ENCODE results near the gene ANKRD29.

Gene ANKRD29

DNA sequence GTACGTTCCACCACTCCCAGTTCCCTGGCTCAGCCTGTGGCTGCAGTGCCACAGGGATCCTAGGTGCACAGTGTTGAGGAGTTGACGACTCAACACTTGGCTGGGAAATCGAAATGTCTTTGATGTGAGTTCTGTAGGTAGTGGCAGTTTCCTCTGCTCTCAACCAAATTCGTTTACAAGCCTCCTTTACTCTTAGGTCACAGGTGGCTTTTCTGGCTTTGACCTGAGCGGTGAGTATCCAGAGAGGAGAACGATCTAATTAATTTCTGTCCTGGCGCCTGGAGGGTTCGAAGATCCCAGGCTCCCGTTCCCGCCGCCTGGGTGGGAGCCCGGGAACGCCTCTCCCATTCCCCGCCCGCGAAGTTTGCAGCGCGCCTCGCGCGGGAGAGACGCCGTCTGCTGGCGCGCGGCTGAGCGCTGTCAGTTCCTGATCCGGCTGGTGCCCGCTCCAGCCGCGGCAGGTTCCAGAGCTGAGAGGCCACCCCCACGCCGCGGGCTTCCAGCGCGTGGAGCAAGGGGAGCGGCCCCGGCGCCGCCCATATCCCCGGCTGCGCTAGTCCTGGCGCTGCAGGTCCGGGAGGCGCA is 26.4 kb upstream of the ANKRD29 start, which contains the start of gene LAMA3:
LAMA3 (plus strand) TSS at position 423 of the 585 bp plus-strand sequence. CDS start 231 bp downstream, outside the sequence.
- Histone ChIP-seq H3K27ac (peak within 1 kb of the TSS in 18 of 21 experiments; percentile 27 to 85 (median 70)), H3K4me3 (peak within 1 kb of the TSS; percentile 38 to 63 (median 54))

DNA sequence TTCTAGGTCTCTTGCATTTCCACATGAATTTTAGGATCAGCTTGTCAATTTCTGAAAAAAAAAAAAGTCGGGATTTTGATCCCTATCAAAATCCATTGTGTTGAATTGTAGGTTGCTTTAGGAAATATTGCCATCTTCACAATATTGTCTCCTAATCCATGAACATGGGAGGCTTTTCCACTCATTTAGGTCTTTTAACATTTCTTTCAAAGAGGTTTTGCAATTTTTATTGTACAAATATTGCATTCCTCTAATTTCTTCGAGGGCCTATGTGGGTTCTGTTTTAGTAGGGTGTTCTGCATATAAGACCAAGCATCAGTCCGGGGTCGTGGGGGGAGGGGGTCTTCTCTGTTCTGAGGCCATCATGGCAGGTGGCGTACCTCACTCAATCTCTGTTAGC is 25.8 kb upstream of the ANKRD29 start:
- H3K27ac ChIP-seq = peak overlapping the region in 4 of 21 experiments; percentile 27 to 85 (median 71)

DNA sequence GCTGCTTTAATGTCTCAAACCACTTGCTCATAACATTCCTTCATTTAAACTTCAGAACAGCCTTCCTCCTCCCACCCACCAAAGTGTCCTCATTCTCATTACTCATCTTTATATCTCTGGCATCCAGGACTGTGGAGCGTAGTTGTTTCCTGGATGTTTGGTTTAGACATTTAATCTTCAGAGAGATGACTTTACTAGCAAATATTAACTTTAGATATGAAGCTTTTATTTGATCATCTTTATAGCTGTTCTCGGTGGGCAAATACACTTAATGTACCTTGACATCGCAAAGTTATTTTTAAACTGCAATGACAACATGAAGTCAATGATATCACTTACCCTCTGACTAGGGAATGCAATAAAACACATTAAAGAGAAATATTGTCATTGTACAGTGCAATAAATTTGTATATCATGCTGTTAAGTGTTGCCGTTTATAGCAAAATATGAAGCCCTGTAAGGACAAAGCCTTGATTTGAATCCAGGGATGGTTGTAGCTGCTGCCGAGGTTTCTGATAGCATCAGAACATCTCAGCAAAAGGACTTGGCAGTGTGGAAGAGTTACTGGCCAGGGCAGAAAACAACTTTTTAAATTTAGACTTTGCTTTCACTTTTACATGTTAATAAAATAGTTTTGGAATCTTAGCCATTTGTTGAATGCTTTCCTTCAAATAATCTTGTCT is 21.9 kb upstream of the ANKRD29 start:
- H3K4me3 ChIP-seq = no peak overlapping the region
- no peak overlapping the region for H3K27ac ChIP-seq

More for the DNA sequence above, 25.8 kb upstream of the ANKRD29 start:
- peak overlapping the region in 1 of 7 experiments; percentile 63 for H3K4me3 ChIP-seq

DNA sequence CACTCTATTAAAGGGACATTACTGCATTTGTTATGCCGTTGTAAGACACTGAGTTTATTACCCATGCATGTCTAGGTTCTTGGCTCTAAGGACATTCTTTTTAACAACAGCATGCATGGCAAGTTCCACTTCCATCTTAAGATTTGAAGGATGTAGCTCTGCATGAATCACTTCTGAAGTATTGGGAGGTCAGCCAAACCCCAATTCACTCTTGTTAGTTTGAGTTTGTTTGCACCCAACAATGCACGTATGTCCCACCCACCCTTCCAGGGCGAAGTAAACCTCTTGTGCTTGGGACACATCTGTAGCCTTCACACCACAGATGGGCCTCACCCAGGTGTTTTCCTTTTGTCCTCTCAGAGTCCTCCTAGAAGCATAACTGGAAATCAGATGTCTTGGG is 21.0 kb upstream of the ANKRD29 start:
- no peak overlapping the region for H3K27ac ChIP-seq
- no peak overlapping the region for H3K4me3 ChIP-seq

DNA sequence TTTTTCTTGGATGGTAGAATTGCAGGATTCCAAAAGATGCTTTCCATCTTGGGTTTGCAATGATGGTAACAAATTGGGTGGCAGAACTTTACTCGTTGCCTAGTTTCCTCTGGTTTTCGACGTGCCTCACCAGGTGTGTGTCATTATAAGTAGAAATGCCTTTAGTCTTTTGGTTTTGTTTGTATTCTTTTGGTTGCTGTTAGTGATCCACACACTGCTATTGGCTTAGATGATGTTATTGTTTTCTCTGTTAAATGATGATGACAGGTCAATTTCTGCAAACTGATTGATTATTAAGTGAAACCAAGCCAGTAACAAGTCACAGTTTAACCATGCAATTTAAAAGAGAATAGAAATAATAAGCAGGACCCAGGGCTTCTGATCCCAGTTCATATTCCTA is 20.4 kb upstream of the ANKRD29 start:
- no peak overlapping the region for H3K4me3 ChIP-seq
- no peak overlapping the region for H3K27ac ChIP-seq

DNA sequence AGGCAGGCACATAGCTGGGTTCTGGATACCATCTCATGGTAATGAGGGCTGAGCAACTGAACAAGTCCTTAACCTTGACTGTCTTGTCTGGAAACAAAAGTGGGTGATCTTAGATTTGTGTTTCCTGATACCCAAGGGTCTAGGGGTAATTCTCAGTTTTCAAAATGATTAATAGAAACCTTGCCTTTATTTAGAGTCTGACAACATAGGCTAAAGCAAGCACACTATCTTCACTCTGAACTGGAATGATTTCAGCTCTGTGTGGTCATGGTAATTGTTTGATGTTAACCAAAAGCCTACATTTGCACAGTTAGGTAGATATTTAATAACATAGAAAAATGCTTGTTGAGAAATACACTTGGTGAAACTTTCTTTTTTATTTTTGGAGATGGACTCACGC is 19.8 kb upstream of the ANKRD29 start:
- H3K27ac ChIP-seq = no peak overlapping the region
- H3K4me3 ChIP-seq = no peak overlapping the region

DNA sequence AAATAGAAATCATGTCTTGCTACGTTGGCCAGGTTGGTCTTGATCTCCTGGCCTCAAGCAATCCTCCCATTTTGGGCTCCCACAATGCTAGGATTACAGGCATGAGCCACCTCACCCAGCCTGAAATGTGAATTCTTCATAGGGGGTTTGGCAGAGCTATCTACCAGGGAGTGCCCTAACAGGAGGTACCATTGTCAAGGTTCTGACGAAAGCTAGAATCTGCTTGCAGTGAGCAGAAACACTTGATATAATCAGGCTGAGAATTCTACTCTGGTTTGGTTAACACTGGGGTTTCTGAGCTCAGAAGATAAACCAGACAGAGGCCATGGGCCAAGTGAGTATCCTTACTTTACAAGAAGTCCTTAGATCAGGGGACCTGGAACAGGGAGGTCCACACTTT is 19.3 kb upstream of the ANKRD29 start:
- no peak overlapping the region for H3K27ac ChIP-seq
- H3K4me3 ChIP-seq = no peak overlapping the region

DNA sequence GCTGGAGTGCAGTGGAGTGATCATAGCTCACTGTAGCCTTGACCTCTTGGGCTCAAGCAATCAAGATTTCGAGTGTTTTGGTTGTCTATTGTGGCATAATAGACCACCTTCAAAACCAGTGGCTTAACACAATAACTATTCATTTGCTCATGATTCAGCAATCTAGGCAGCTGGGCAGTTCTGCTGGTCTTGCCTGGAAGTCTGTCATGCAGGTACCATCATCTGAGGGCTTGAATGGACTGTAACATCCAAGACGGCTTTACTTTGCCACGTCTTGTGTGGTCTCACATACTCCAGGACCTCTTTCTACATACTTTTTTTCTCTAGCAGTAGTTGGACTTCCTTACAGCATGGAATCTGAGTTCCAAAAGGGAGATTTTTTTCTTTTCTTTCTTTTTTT is 13.2 kb upstream of the ANKRD29 start:
- Histone ChIP-seq H3K27ac (peak overlapping the region in 1 of 21 experiments; percentile 49), H3K4me3 (no peak overlapping the region)

DNA sequence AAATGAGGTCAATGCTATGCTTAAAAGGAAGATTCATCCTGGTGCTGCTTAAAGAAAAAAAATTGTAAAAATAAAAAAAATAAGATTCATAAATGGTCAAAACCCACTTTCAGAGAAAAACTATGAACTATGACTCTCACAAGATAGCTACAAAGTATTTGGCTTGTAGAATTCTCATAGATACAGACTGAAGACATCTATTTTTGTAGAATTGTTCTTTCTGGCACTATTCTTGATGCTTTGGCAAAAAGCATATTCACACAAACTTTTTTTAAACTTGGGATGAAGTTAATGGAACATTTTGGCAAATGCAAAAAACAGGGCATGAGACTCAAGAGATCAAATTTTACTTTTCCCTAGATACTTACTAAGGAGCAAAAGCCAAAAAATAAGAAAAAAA is 12.5 kb upstream of the ANKRD29 start:
- Histone ChIP-seq H3K27ac (no peak overlapping the region), H3K4me3 (no peak overlapping the region)

DNA sequence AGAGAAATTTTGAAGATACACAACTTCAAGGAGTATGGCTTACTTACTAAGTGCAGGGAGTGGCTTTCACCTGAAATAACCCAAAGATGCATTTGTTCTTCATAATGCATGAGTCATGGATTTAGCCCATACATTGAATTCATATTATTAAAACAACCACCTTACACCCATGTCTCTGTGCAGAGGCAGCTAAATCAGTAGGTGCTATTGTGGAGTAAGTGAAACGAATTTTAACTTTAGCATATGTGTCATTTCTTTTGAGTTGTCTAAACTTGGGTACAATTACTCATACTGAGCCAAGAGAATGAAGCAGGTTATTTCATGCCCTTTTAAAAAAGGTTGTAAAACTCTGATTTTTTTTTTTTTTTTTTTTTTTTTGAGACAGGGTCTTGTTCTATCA is 11.0 kb upstream of the ANKRD29 start:
- Histone ChIP-seq H3K27ac (no peak overlapping the region), H3K4me3 (no peak overlapping the region)

DNA sequence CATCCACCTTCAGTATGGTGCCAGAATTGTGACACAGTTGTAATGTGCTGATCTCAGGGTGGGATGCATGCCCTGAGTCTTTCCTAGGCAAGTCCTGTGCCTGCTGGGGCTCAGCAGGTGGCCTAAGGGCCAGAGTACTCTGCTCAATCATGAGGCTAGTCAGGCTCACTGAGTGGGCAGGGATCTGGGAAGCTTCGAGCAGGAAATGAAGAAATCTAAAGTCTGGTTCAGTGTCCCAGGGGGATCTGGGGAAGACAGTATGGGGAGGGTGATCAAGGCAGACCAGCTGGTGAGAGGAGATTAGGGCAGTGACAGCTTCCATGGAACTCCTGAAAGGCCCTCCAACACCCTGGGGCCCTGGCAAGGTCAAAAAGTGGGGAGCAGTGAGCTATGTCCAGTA is 8.9 kb upstream of the ANKRD29 start:
- no peak overlapping the region for H3K27ac ChIP-seq
- H3K4me3 ChIP-seq = no peak overlapping the region

DNA sequence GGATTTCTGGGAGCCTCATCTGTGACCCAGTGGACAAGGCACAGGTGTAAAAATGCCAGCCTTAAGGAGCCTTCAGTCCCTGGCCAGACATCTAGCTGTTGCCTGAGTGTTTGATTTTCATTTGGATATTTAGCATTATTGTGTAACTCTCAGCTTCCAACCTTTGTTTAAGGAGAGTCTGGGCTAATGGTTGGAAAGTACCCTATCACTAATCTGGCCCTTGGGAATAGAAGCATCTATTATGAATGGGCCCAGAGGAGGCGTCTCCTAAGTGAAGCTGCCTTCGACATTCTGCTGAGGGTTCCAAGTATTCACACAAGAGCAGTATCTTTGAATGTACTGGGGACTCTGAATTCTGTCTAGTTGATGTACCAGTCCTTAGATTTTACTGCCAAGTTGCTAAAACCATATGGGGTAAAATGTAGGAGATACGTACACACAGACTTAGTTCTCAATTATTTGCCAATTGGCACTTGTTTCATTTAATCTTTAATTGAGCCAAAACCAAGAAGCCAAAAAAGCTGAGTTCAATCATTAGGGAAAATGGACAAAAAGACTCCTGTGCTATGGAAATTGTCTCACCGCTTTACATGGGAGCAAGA is 7.2 kb upstream of the ANKRD29 start:
- H3K4me3 ChIP-seq = no peak overlapping the region
- no peak overlapping the region for H3K27ac ChIP-seq

DNA sequence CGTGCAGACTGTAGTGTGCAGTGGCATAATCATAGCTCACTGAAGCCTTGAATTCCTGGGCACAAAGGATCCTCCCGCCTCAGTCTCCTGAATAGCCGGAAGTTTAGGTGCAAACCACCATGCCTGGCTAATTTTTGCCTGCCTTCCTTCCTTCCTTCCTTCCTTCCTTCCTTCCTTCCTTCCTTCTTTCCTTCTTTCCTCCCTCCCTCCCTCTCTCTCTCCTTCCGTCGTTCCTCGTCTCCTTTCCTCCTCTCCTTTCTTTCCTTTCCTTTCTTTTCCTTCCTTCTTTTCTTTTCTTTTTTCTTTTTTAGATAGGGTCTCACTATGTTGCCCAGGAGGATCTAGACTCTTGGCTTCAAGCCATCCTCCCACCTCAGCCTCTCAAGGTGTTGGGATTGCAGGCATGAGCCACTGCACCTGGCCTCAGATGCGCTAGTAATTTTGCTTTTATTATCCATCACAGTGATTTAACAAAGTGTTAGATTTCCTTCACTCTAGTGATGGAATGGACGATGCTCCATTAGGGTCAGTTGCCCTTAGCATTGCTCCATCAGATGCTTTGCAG is 6.6 kb upstream of the ANKRD29 start:
- H3K4me3 ChIP-seq = no peak overlapping the region
- no peak overlapping the region for H3K27ac ChIP-seq

DNA sequence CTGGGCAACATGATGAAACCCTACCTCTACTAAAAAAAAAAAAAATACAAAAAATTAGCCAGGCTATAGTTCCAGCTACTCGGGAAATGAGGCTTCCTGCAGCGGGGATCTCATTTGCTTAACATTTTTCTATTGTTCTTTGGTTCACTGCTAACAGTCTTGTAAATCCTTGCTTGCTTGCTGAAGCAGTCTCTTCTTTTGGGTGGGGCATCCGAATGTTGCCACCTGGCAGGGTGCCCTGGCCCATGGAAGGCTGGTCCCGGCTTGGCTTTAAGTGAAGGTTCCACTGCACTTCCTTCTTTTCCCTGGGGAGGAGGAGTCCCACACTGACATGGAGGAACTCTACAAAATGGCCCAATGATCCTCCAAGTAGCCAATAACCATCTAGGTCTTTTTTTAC is 6.0 kb upstream of the ANKRD29 start:
- no peak overlapping the region for H3K27ac ChIP-seq
- H3K4me3 ChIP-seq = no peak overlapping the region

DNA sequence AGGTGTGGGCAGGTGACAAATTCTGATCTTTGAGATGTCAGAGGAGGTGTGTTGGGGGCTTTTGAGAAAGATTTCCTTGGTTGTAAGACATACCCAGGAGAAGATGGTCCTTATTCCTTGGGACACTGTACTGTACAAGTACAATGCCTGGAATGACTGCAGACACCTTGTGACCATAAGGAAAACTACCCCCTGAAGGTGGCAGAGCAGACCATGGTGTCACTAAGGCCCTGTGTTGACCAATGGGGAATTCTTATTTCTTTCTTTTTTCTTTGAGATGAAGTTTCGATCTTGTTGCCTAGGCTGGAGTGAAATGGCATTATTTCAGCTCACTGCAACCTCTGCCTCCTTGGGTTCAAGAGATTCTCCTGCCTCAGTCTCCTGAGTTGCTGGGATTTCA is 4.4 kb upstream of the ANKRD29 start:
- Histone ChIP-seq H3K4me3 (no peak overlapping the region), H3K27ac (no peak overlapping the region)

DNA sequence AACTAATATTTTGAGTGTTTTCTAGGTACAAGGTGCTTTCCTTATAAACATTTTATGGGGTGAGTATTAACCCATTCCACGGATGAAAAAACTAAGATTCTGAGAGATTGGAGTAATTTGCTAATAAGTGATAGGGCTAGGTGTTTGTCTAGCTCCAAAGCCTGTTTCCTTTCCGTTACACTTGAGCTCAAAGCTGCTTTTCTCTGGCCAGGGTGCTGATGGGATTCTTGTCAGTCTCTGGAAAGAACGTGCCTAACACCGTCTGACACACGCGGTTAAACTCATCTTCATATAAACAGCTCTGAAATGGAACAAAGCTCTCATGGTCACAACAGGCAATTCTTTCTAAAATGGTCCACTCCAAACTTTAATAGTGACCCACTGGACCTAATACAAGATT is 2.0 kb upstream of the ANKRD29 start:
- Histone ChIP-seq H3K27ac (no peak overlapping the region), H3K4me3 (no peak overlapping the region)

DNA sequence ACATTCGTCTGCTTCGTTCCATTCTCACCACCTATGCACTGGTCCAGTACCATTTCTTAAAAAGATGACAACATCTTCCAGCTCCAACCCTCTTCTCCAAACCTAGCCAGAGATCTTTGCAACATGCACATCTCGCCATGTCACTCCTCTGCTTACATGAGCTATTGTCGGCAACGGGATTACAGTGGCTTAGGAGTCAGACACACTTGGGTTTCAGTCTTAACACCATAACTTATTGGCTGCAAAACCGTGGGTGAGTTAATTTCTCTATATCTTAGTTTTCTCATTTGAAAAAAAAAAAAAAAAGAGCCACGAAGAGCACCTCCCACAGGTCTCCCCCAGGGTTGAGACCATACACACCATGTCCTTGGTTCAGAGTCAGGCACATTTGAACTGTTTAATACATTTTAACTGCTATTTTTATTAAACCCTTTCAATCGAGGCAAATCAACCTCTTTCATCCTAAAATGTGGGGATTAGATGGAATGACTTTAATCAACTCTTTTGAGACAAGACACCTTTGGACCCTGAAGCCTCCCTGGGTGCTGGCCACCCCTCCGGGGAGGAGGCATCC is 889 bp downstream of the ANKRD29 start:
- H3K4me3 ChIP-seq = peak overlapping the region; percentile 44 to 60 (median 53)
- peak overlapping the region in 8 of 21 experiments; percentile 7 to 80 (median 68) for H3K27ac ChIP-seq

DNA sequence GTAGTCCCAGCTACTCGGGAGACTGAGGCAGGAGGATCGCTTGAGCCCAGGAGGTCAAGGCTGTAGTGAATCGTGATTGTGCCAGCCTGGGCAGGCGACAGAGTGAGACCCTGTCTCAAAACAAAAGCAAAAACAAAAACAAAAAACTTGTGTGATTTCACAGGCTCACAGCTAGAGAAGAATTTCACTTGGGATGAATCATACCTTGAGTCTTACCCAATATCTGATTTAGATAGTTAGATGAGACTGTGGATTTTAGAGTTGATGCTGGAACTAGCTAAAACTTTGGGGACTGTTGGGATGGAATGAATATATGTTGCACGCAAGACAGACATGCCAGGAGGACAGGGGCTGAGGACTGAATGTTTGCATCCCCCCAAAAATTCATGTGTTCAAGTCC is 4.4 kb downstream of the ANKRD29 start:
- Histone ChIP-seq H3K27ac (no peak overlapping the region), H3K4me3 (no peak overlapping the region)

DNA sequence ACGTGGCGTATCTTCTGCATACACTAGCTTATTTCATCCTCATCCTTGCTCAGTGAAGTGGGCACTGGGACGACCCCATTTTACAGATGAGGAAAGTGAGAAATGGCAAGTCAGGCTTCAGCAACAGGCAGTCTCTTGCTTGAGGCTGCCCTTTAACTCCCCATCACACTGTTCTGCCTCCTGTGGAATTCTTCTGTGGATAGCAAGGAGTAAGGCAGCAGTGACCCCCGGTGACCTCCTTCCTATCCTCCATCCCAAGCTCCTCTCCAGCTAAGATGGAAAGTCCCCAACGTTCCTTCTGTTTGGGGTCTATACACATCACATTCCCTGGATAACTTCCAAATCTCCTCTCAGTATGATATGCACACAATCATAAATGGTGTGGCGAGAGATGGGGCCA is 10.5 kb downstream of the ANKRD29 start:
- Histone ChIP-seq H3K4me3 (no peak overlapping the region), H3K27ac (no peak overlapping the region)
